HPDE6-E6E7 (cell line): Measurements from ENCODE around the gene DALRD3.

ENCODE experiments used
- DNase-seq: peaks from one replicate; pipeline ENCODE4 v3.0.0; 2011; ENCODE audit warnings: missing footprints; ENCODE audit errors: extremely low spot score

Gene DALRD3

GRCh38 chr3:48980295-48980694, 38.1 kb downstream of the DALRD3 start:
- no peak for DNase-seq

GRCh38 chr3:48979451-48979850, 38.9 kb downstream of the DALRD3 start:
- DNase-seq: no peak

- no peak for DNase-seq
These were observed 44.1 kb downstream of the DALRD3 start for GRCh38 chr3:48974076-48974864.

GRCh38 chr3:48970586-48970985, 47.8 kb downstream of the DALRD3 start:
- no peak for DNase-seq

GRCh38 chr3:48966876-48967361, 51.5 kb downstream of the DALRD3 start:
- no peak for DNase-seq

- DNase-seq: no peak
These were observed 52.0 kb downstream of the DALRD3 start for GRCh38 chr3:48966367-48966766.
